Renal cortex interstitium (tissue), 11 donors: Measurements from ENCODE around the gene TMPRSS9. TPM values are rescaled to one million over a fixed set of nuclear protein-coding genes. Genes with fewer than 3 reads are reported as not detected.
"Not testable (repeated sequence)": the region's sequence is repeated elsewhere in the genome, so short reads cannot be mapped to it uniquely, and the experiment has no call there.

ENCODE experiments used
- DNase-seq, 11 donors: peaks; one replicate each; pipeline ENCODE4 v3.0.0-alpha.2; 2013; ENCODE audit warnings: low read depth in 9 of 11, low spot score in 4 of 11; ENCODE audit errors: extremely low read depth in 1 of 11
- polyA plus RNA-seq, 3 donors: library from polyadenylated mRNA; unstranded; fragments of 120-200 nt; gene quantifications; one replicate each; pipeline ENCODE4 v1.2.1, GENCODE V29; 2013; ENCODE audit not compliant: insufficient read length in 3 of 3

TMPRSS9 gene
- polyA plus RNA-seq, 3 donors: 0.30 to 0.64 (median 0.45) TPM

DNA sequence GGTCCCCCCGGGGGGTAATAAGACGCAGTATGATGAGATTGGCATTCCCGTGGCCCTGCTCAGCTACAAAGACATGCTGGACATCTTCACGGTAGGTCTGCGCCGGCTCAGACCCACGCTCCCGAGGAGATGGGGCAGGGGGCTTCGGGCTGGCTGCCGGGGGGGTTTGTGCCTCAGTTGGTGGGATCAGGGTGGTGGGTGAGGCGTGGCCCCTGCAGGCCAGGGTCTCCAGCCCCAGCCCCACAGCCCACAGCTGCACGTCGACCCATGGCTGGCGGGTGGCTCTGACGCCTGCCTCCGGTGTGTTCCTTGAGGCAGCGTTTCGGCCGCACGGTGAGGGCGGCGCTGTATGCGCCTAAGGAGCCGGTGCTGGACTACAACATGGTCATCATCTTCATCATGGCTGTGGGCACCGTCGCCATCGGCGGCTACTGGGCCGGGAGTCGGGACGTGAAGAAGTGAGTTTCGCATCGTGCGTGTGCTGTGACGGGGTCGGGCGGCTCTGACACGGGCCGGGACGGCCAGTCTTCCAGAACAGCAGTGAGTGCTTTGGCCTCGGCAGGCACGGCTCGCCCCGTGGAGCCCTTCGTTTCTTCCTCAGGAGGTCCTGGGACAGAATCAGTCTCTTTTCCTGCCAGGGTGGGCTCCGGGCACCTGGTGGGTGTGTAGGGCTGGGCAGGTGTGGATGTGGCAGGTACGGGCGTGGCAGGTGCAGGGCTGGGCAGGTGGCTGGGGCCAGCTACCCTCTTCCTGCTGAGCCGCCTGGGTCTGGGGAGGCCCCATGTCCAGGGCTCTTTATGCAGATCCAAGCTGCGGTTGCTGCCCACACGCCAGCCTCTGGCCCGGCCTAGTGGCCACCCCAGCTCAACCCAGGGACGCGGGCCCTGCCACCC is 21.1 kb upstream of the TMPRSS9 start:
- no peak for DNase-seq

DNA sequence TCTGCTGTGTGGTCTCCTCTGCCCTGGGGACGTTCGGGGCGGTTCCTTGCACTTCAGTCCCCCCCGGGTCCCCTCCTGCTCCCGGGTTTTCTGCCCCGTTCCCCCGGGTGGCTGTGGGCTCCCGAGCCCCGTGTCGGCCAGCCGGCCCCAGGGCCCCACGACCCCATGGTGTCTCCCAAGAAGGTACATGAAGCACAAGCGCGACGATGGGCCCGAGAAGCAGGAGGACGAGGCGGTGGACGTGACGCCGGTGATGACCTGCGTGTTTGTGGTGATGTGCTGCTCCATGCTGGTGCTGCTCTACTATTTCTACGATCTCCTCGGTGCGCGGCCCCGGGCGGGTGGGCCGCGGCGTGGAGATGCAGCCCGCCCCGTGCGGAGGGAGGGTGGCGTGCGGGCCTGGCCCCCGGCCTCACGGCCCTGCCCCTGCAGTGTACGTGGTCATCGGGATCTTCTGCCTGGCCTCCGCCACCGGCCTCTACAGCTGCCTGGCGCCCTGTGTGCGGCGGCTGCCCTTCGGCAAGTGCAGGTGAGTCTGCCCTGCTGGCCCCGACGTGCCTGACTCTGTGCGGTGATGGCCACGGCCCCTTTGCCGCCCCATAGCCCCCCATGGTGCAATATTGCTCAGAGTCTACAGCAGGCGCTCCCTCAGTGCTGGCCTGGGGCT is 20.3 kb upstream of the TMPRSS9 start:
- DNase-seq: no peak

DNA sequence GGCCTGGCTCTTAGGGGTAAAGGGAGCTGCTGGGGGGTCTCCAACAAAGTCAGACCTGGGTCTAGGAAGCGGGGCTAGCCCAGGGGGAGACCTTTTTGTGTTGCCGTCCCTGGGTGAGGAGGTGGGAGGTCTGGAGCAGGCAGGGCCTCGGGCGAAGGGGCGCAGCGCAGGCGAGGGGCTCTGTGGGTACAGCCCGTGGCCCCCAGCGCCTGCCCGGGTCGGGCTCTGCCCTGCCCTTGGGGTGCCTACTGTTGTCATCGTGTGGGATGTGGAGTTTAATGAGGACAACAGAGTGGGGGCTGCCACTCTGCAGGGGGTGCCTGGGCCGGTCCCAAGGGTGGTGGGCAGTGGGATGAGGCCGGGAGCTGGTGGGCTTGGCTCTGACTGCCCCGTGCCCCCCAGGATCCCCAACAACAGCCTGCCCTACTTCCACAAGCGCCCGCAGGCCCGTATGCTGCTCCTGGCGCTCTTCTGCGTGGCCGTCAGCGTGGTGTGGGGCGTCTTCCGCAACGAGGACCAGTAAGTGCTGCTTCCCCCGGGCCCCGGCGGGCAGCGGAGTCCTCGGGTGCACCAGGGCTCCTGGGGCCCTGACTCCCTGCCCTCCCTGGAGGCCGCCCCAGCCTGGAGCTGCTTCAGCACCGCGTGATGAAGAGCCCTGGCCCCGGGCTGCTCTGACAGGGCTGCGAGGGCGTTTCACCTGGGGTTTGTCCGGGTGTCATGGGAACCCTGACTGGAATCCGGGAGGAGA is 19.4 kb upstream of the TMPRSS9 start:
- no peak for DNase-seq

DNA sequence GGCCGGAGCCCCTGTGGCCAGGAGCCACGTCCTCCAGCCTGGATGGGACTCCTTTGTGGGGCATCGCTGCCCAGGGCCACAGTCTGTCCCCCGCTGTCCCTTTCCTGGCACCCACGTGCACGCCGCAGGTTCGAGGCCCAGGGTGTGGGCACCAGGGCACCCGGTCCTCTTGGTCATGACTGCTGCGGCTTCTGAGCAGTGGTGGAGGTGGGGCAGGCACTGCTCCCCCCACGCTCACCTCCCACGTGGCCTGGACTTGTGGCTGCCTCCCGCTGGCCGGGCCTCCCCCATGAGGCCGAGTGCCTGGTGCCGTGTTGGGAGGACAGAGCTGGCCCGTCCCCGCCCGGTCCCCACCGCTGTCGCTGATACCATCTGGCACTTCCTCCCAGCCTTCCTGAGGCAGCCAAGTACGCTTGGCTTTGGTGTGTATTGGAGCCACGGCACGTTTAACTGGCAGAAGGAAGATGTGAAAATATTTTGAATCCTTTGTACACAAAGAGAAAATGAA is 18.8 kb upstream of the TMPRSS9 start:
- DNase-seq: no peak

GRCh38 chr19:2341982-2342381 is 18.1 kb upstream of the TMPRSS9 start:
- DNase-seq: no peak

DNA sequence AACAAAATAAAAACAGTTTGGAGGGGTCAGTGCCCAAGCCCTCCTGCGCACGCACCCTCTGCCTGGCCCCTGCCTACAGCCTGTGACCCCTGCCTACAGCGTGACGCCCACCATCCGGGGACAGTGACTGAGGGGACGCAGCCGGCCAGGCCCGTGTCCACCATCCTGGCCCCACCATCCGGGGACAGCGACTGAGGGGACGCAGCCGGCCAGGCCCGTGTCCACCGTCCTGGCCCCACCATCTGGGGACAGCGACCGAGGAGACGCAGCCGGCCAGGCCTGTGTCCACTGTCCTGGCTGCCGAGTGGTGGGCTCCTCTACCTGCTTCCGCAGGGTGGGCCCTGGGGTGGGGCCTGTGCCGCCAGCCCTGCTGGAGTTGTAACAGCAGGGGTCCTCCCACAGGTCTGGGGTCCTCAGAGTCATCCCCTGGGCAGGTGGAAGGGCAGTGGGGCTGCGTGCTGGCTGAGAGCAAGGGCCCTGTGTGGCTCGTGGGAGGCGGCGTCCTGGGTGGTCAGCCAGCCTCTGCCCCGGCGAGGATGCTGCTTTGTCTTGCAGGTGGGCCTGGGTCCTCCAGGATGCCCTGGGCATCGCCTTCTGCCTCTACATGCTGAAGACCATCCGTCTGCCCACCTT is 17.3 kb upstream of the TMPRSS9 start:
- no peak for DNase-seq

DNA sequence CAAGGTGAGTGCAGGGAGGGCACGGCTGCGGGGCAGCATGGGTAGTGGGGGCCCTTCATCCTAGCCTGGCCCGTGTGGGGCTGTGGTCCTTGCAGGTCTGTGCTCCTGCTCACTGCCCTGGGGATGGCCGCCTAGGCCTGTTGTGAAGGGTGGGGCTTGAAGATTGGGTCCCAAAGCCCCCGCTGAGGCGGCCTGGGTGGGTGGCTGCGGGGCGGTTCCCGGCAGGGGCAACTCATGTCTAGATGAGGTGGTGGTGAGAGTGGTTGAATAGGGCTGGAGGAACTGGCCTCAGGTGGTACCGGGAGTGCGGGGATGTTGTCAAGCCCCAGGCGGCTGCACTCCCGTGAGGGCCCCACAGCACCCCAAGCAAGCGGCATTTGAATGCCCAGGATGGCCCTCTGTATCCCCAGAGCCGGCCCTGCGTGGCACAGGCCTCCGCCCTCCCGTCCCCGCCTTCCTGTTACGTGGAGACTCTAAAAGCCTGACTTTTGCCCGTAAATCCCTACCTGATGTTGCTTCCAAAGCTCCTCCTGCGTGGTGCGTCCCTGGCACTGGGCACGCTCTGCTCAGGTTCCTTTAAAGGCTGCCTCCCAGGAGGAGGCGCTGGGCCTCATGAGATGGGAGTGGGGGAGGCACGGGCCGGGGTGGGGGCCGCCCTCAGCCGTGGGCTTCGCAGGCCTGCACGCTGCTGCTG is 16.6 kb upstream of the TMPRSS9 start:
- no peak for DNase-seq

GRCh38 chr19:2344381-2344870 is 15.6 kb upstream of the TMPRSS9 start:
- no peak for DNase-seq

GRCh38 chr19:2345076-2345475 is 15.0 kb upstream of the TMPRSS9 start:
- no peak for DNase-seq

GRCh38 chr19:2345794-2346663 is 14.0 kb upstream of the TMPRSS9 start:
- no peak for DNase-seq

DNA sequence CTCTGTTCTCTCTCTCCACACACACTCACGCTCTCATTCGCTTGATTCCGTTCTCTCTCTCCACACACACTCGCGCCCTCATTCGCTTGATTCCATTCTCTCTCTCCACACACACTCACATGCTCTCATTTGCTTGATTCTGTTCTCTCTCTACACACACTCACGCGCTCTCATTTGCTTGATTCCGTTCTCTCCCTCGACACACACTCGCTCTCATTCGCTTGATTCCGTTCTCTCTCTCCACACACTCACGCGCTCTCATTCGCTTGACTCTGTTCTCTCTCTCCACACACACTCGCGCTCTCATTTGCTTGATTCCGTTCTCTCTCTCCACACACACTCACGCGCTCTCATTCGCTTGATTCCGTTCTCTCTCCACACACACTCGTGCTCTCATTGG is 10.2 kb upstream of the TMPRSS9 start:
- not testable (repeated sequence) for DNase-seq

DNA sequence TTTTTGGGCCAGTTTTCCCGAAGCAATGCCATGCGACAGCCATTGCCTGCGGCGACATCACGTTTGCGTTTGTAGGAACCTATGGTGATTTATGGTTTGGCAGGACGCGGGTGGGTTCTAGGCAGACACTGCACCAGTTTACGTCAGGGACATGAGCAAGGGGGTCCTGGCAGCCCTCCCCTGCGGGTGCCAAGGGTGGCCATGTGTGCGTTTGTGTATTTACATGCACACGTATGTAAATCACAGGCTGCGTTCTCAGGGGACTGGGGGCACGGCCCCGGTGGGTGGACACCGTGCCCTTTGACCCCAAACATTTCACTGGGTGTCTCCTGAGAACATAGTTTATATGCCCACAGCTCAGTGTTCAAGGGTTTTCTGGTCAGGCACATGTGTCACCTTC is 9.4 kb upstream of the TMPRSS9 start:
- no peak for DNase-seq

DNA sequence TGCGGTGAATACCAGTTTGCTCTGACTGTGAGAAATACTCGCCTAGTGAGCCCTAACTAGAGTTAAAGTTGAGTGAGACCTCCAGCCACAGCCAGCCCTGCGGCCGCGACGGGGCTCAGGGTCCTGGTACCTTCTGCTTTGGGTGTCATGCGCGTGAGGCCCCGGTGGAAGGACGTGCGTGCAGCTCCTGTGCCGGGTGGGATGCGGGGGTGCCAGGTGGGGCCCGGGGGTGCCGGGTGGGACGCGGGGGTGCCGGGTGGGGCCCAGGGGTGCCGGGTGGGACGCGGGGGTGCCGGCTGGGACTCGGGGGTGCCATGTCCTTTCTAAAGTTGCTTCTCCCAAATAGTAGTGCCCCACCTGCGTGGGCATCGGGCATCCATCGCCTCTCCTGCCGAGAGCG is 8.5 kb upstream of the TMPRSS9 start:
- no peak for DNase-seq

GRCh38 chr19:2352121-2352520 is 7.9 kb upstream of the TMPRSS9 start:
- no peak for DNase-seq

DNA sequence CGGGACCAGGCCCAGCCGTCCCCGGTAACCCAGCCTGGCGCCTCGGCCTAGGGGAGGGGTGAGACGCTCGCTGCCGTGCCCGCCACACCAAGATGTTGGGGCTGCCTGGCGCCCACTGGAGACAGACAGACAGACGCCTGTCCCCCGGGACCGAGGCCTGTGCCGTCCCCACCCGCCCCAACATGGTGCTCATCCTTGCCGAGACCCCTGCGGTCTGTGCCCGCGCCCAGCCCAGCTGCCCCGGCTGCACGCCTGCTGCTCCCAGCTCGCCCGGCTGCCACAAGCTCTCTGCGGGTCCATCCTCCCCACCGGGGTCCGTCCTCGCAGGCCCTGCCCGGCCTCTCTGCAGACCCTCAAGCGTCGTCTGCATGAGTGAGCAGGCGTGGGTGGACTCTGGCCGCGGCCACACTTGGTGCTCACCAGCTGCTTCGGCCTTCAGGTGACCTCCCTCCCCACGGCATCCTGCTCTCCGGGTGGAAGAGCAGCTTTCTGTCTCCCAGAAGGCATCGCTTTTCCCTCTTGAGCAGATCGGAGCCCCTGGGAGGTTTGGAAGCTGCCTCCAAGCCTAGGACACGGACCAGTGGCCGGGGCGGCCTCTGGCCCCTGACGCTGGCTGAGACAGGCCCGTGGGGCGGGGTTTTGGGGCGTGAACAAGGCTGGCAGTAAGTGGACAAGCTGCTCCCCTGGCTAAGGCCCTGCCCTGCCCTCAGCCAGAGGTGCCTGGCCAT is 6.7 kb upstream of the TMPRSS9 start:
- DNase-seq: peak in 2 of 11 donors; percentile 36 to 45

- no peak for DNase-seq
Measured at GRCh38 chr19:2353887-2354592, 6.0 kb upstream of the TMPRSS9 start.
